ENCODE data around the gene CFHR3. TPM values are rescaled to one million over a fixed set of nuclear protein-coding genes. Genes with fewer than 3 reads are reported as not detected.
A peak's percentile ranks its signal among the peaks of the same experiment; 100 is the strongest.
"Not testable (repeated sequence)": the region's sequence is repeated elsewhere in the genome, so short reads cannot be mapped to it uniquely, and the experiment has no call there.

CFHR3 gene
- total RNA-seq, result under 1 TPM; 0.30 to 0.72 TPM
- polyA plus RNA-seq (ENCODE audit: insufficient read length in 2 of 2), result 1 to 10 TPM in 1 of 2 donors, not detected in 1; 1.8 TPM
- long read RNA-seq, donor 1, result 0 reads
- long read RNA-seq, donor 2, result 0 reads
- long read RNA-seq, donor 3, result 0 reads
- long read RNA-seq, donor 4, result 0 reads

GRCh38 chr1:196774603-196775002, at the start of gene CFHR3:
TSS of gene CFHR3 (plus strand) at chr1:196774840. CDS start at chr1:196774887, 47 bp downstream.
- Histone ChIP-seq H3K36me3 (ENCODE audit: control insufficient read depth, insufficient read depth, low read length) (no peaks in the 10 kb centered on the region), H3K27me3 (ENCODE audit: control insufficient read depth, insufficient read depth, low read length) (no peaks in the 10 kb centered on the region), H3K4me3 (ENCODE audit: low read depth, low read length) (no peak within 1 kb of the TSS), H3K9me3 (ENCODE audit: control insufficient read depth, insufficient read depth, low read length) (no peaks in the 10 kb centered on the region), H3K27ac (ENCODE audit: low read depth, low read length) (no peak within 1 kb of the TSS), H3K4me1 (ENCODE audit: control insufficient read depth, insufficient read depth, low read length) (no peaks in the 10 kb centered on the region)
- no peak for DNase-seq (ENCODE audit: low read depth in 4 of 6, low spot score in 6 of 6)

- Histone ChIP-seq H3K27ac (ENCODE audit: low read depth, low read length) (no peak overlapping the region), H3K4me3 (ENCODE audit: low read depth, low read length) (no peak overlapping the region), H3K36me3 (ENCODE audit: control insufficient read depth, insufficient read depth, low read length) (no peaks in the 10 kb centered on the region), H3K27me3 (ENCODE audit: control insufficient read depth, insufficient read depth, low read length) (no peaks in the 10 kb centered on the region), H3K9me3 (ENCODE audit: control insufficient read depth, insufficient read depth, low read length) (no peaks in the 10 kb centered on the region), H3K4me1 (ENCODE audit: control insufficient read depth, insufficient read depth, low read length) (no peaks in the 10 kb centered on the region)
- no peak for DNase-seq (ENCODE audit: low read depth in 4 of 6, low spot score in 6 of 6)
- no CpG with 5 or more reads among the region's 2 CpGs for WGBS (ENCODE audit: insufficient coverage)
These were observed 42.1 kb upstream of the CFHR3 start for GRCh38 chr1:196732526-196732925.

GRCh38 chr1:196733091-196733970, 41.3 kb upstream of the CFHR3 start:
- Histone ChIP-seq H3K4me1 (ENCODE audit: control insufficient read depth, insufficient read depth, low read length) (no peaks in the 10 kb centered on the region), H3K27me3 (ENCODE audit: control insufficient read depth, insufficient read depth, low read length) (no peaks in the 10 kb centered on the region), H3K27ac (ENCODE audit: low read depth, low read length) (no peak overlapping the region), H3K9me3 (ENCODE audit: control insufficient read depth, insufficient read depth, low read length) (peaks cover 2% of the 10 kb centered on the region), H3K4me3 (ENCODE audit: low read depth, low read length) (no peak overlapping the region), H3K36me3 (ENCODE audit: control insufficient read depth, insufficient read depth, low read length) (no peaks in the 10 kb centered on the region)
- 97% methylated on average over 5 of the region's 11 CpGs for whole genome bisulfite sequencing (ENCODE audit: insufficient coverage)
- DNase-seq (ENCODE audit: low read depth in 4 of 6, low spot score in 6 of 6), result peak in 1 of 6 donors; percentile 2

- Histone ChIP-seq H3K27me3 (ENCODE audit: control insufficient read depth, insufficient read depth, low read length) (no peaks in the 10 kb centered on the region), H3K36me3 (ENCODE audit: control insufficient read depth, insufficient read depth, low read length) (no peaks in the 10 kb centered on the region), H3K4me3 (ENCODE audit: low read depth, low read length) (no peak overlapping the region), H3K9me3 (ENCODE audit: control insufficient read depth, insufficient read depth, low read length) (peaks cover 7% of the 10 kb centered on the region), H3K27ac (ENCODE audit: low read depth, low read length) (no peak overlapping the region), H3K4me1 (ENCODE audit: control insufficient read depth, insufficient read depth, low read length) (no peaks in the 10 kb centered on the region)
- DNase-seq (ENCODE audit: low read depth in 4 of 6, low spot score in 6 of 6), result no peak
These were observed 40.6 kb upstream of the CFHR3 start for GRCh38 chr1:196734006-196734405.

GRCh38 chr1:196734460-196734859, 40.2 kb upstream of the CFHR3 start:
- Histone ChIP-seq H3K27me3 (ENCODE audit: control insufficient read depth, insufficient read depth, low read length) (no peaks in the 10 kb centered on the region), H3K36me3 (ENCODE audit: control insufficient read depth, insufficient read depth, low read length) (no peaks in the 10 kb centered on the region), H3K4me3 (ENCODE audit: low read depth, low read length) (no peak overlapping the region), H3K27ac (ENCODE audit: low read depth, low read length) (no peak overlapping the region), H3K9me3 (ENCODE audit: control insufficient read depth, insufficient read depth, low read length) (peaks cover 11% of the 10 kb centered on the region), H3K4me1 (ENCODE audit: control insufficient read depth, insufficient read depth, low read length) (no peaks in the 10 kb centered on the region)
- no CpG with 5 or more reads among the region's 2 CpGs for WGBS (ENCODE audit: insufficient coverage)
- DNase-seq (ENCODE audit: low read depth in 4 of 6, low spot score in 6 of 6), result no peak

- Histone ChIP-seq H3K9me3 (ENCODE audit: control insufficient read depth, insufficient read depth, low read length) (peaks cover 13% of the 10 kb centered on the region), H3K27me3 (ENCODE audit: control insufficient read depth, insufficient read depth, low read length) (no peaks in the 10 kb centered on the region), H3K27ac (ENCODE audit: low read depth, low read length) (no peak overlapping the region), H3K4me3 (ENCODE audit: low read depth, low read length) (no peak overlapping the region), H3K4me1 (ENCODE audit: control insufficient read depth, insufficient read depth, low read length) (no peaks in the 10 kb centered on the region), H3K36me3 (ENCODE audit: control insufficient read depth, insufficient read depth, low read length) (no peaks in the 10 kb centered on the region)
- no peak for DNase-seq (ENCODE audit: low read depth in 4 of 6, low spot score in 6 of 6)
These were observed 35.9 kb upstream of the CFHR3 start for GRCh38 chr1:196738730-196739129.

GRCh38 chr1:196743244-196743643, 31.4 kb upstream of the CFHR3 start:
- WGBS (ENCODE audit: insufficient coverage), result no CpG with 5 or more reads among the region's 6 CpGs
- not testable (repeated sequence) for H3K4me1 ChIP-seq (ENCODE audit: control insufficient read depth, insufficient read depth, low read length); H3K36me3 ChIP-seq (ENCODE audit: control insufficient read depth, insufficient read depth, low read length); H3K4me3 ChIP-seq (ENCODE audit: low read depth, low read length); H3K27me3 ChIP-seq (ENCODE audit: control insufficient read depth, insufficient read depth, low read length); H3K27ac ChIP-seq (ENCODE audit: low read depth, low read length)
- peak in 2 of 6 donors; percentile 15 to 20 for DNase-seq (ENCODE audit: low read depth in 4 of 6, low spot score in 6 of 6)
- H3K9me3 ChIP-seq (ENCODE audit: control insufficient read depth, insufficient read depth, low read length), result peaks cover 12% of the 10 kb centered on the region

GRCh38 chr1:196765019-196765740, 9.5 kb upstream of the CFHR3 start:
- H3K36me3 ChIP-seq (ENCODE audit: control insufficient read depth, insufficient read depth, low read length); H3K4me1 ChIP-seq (ENCODE audit: control insufficient read depth, insufficient read depth, low read length); H3K27me3 ChIP-seq (ENCODE audit: control insufficient read depth, insufficient read depth, low read length); H3K4me3 ChIP-seq (ENCODE audit: low read depth, low read length); DNase-seq (ENCODE audit: low read depth in 4 of 6, low spot score in 6 of 6); H3K9me3 ChIP-seq (ENCODE audit: control insufficient read depth, insufficient read depth, low read length); H3K27ac ChIP-seq (ENCODE audit: low read depth, low read length): not testable (repeated sequence)
- WGBS (ENCODE audit: insufficient coverage), result no CpG with 5 or more reads among the region's 4 CpGs

GRCh38 chr1:196769823-196770222, 4.8 kb upstream of the CFHR3 start:
- not testable (repeated sequence) for H3K27me3 ChIP-seq (ENCODE audit: control insufficient read depth, insufficient read depth, low read length); H3K27ac ChIP-seq (ENCODE audit: low read depth, low read length); H3K36me3 ChIP-seq (ENCODE audit: control insufficient read depth, insufficient read depth, low read length); H3K9me3 ChIP-seq (ENCODE audit: control insufficient read depth, insufficient read depth, low read length); H3K4me3 ChIP-seq (ENCODE audit: low read depth, low read length); H3K4me1 ChIP-seq (ENCODE audit: control insufficient read depth, insufficient read depth, low read length); DNase-seq (ENCODE audit: low read depth in 4 of 6, low spot score in 6 of 6)
- 100% methylated on average over 1 of the region's 4 CpGs for WGBS (ENCODE audit: insufficient coverage)

- no peaks in the 10 kb centered on the region for H3K4me1 ChIP-seq (ENCODE audit: control insufficient read depth, insufficient read depth, low read length)
- no peaks in the 10 kb centered on the region for H3K27me3 ChIP-seq (ENCODE audit: control insufficient read depth, insufficient read depth, low read length)
- H3K9me3 ChIP-seq (ENCODE audit: control insufficient read depth, insufficient read depth, low read length), result no peaks in the 10 kb centered on the region
- H3K4me3 ChIP-seq (ENCODE audit: low read depth, low read length), result no peak overlapping the region
- no peak for DNase-seq (ENCODE audit: low read depth in 4 of 6, low spot score in 6 of 6)
- no CpG with 5 or more reads among the region's 1 CpG for WGBS (ENCODE audit: insufficient coverage)
- no peak overlapping the region for H3K27ac ChIP-seq (ENCODE audit: low read depth, low read length)
- no peaks in the 10 kb centered on the region for H3K36me3 ChIP-seq (ENCODE audit: control insufficient read depth, insufficient read depth, low read length)
These were observed 927 bp upstream of the CFHR3 start for GRCh38 chr1:196773713-196774112.
